Mammary epithelial cell (primary cell): Measurements from ENCODE around the gene TSPEAR.

Experiments
- CTCF ChIP-seq, 2 donors: IDR thresholded peaks in 1 of 2; conservative IDR thresholded peaks in 1 of 2; 2 replicates each; pipeline ENCODE4 v1.5.1; 2011 to 2012; ENCODE audit warnings: inconsistent platforms in 2 of 2, low read length in 2 of 2, mild to moderate bottlenecking in 2 of 2, control low read depth in 1 of 2, low read depth in 1 of 2; ENCODE audit not compliant: insufficient read depth in 1 of 2; ENCODE audit errors: extremely low read depth in 1 of 2
- EZH2 ChIP-seq: IDR thresholded peaks from 2 replicates; pipeline ENCODE4 v1.6.1; 2012; ENCODE audit warnings: low read length, inconsistent platforms, borderline replicate concordance

GRCh38 chr21:44550807-44551206, 160.6 kb downstream of the TSPEAR start:
- no peak for TF ChIP-seq CTCF (conservative IDR thresholded peaks at IDR 0.05 in 1 of 2, IDR thresholded peaks at IDR 0.05 in 1 of 2; ENCODE audit: extremely low read depth in 1 of 2, insufficient read depth in 1 of 2, low read depth in 1 of 2, low read length in 2 of 2)
- no peak for TF ChIP-seq EZH2
